GM13976 (cell line): ENCODE data around the gene GCSAM.

ENCODE experiments used
- DNase-seq: peaks from one replicate; pipeline ENCODE4 v3.0.0; 2012; ENCODE audit warnings: low spot score
- in situ Hi-C: fragments of 300-500 bp; cut with MboI; formaldehyde crosslinking; loops from one replicate; pipeline ENCODE4 v1.12.0; 2022; ENCODE audit warnings: low sequenced_read_pairs, mixed read lengths, inconsistent platforms; ENCODE audit not compliant: unreplicated experiment
- TF ChIP-seq, protein P1 (sequence below): IDR thresholded peaks from 2 replicates; pipeline ENCODE4 v1.5.1; 2012; ENCODE audit warnings: borderline replicate concordance, mild to moderate bottlenecking; ENCODE audit not compliant: insufficient read depth; ENCODE audit errors: extremely low read depth, missing control alignments, control extremely low read depth

Gene GCSAM, protein sequence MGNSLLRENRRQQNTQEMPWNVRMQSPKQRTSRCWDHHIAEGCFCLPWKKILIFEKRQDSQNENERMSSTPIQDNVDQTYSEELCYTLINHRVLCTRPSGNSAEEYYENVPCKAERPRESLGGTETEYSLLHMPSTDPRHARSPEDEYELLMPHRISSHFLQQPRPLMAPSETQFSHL

DNA sequence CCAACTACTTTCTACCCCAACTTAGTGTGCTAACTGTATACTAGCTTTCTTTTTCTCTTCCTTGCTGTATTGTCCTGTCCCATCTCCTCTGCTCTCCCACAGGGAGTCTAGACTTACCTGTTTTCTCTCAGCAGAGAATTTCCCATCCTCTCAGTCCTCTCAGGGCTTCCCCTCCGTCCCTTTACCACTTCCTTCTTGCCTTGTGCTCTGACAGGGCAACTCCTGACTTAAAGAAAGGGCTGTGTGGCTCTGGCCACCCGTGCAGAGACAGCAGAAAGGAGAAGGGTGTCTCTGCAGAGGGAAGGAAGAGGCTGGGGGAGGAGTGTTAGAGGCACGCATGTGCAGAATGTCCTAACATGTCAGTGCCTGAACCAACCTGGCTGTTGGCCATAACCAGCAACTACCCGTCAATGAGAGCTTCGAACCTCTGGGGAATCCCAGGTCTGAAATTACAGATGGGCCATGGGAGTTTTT is at the start of gene GCSAM:
Gene GCSAM (minus strand): TSS at position 274 of the 474 bp plus-strand sequence. CDS start 128 bp downstream, at position 146.
- DNase-seq = peak; percentile 55
- TF ChIP-seq, protein P1, sequence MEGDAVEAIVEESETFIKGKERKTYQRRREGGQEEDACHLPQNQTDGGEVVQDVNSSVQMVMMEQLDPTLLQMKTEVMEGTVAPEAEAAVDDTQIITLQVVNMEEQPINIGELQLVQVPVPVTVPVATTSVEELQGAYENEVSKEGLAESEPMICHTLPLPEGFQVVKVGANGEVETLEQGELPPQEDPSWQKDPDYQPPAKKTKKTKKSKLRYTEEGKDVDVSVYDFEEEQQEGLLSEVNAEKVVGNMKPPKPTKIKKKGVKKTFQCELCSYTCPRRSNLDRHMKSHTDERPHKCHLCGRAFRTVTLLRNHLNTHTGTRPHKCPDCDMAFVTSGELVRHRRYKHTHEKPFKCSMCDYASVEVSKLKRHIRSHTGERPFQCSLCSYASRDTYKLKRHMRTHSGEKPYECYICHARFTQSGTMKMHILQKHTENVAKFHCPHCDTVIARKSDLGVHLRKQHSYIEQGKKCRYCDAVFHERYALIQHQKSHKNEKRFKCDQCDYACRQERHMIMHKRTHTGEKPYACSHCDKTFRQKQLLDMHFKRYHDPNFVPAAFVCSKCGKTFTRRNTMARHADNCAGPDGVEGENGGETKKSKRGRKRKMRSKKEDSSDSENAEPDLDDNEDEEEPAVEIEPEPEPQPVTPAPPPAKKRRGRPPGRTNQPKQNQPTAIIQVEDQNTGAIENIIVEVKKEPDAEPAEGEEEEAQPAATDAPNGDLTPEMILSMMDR = no peak
- in situ Hi-C loops = loop anchor here (25.0 kb wide), 1 partner anchor 854 kb away; the partner anchor contains the start of genes CD200R1 and GTPBP8

DNA sequence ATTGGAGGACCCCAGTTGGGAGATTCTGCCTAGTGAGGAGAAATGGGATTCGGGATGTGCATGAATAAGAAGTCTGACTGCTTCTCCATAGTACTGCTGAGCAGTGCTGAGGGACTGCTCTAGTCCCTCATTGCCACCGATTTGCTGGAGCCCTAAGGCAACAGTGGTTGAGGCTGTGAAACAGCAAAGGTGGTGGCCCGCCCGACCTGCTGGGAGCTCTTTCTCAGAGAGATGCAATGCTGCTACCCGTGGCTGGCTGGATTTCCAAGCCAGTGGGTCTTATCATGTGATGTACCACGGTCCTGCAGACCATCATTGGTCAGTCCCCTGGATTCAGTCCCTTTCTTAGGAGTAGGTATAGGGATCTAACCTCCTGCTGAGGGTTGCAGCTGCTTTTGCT is 42.6 kb upstream of the GCSAM start:
- TF ChIP-seq, protein P1 = no peak
- in situ Hi-C loops = no loop called here
- DNase-seq = no peak

DNA sequence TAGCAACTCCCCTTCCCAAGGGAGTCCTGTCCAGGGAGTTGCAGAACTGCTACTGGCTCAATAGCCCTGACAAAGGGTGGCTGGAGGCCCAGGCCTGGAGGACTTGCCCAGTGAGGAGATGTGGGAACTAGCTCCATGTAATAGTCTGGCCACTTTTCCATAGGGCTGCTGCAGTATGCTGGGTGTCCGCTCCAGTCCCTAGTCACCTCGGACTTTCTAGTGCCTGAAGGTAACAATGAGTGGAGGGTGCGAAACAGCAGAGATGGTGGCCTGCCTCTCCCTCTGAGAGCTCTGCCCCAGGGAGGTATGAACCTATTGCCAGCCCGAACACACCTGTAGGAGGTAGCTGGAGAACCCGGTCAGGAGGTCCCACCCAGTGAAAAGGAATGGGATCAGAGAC is 42.0 kb upstream of the GCSAM start:
- in situ Hi-C loops = no loop called here
- TF ChIP-seq, protein P1 = no peak
- DNase-seq = no peak

DNA sequence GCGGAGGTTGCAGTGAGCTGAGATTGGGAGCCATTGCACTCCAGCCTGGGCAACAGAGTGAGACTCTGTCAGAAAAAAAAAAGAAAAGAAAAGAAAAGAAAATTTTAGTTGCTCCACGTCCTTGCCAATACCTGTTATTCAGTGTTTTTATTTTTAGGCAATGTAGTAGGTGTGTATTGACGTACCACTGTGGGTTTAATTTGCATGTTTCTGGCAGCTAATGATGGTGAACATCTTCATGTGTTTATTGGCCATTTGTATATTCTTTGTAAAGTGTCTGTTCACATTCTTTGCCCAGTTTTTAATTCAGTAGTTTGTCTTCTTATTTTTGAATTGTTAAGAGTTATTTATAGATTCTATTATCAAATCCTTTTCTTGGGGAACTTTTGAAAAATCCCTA is 38.1 kb upstream of the GCSAM start:
- TF ChIP-seq, protein P1 = no peak
- DNase-seq = no peak
- in situ Hi-C loops = no loop called here

DNA sequence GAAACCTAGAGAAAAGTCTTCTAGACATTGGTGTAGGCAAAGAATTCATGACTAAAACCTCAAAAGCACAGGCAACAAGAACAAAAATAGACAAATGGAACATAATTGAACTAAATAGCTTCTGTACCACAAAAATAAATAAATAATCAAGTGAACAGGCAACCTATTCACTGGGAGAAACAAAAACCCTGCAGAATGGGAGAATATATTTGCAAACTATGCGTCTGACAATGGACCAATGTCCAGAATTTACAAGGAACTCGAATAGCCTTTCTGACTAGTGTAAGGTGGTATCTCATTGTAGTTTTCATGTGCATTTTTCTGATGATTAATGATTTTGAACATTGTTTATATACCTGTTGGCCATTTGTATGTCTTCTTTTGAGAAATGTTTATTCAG is 37.0 kb upstream of the GCSAM start:
- TF ChIP-seq, protein P1 = no peak
- no peak for DNase-seq
- in situ Hi-C loops = no loop called here

DNA sequence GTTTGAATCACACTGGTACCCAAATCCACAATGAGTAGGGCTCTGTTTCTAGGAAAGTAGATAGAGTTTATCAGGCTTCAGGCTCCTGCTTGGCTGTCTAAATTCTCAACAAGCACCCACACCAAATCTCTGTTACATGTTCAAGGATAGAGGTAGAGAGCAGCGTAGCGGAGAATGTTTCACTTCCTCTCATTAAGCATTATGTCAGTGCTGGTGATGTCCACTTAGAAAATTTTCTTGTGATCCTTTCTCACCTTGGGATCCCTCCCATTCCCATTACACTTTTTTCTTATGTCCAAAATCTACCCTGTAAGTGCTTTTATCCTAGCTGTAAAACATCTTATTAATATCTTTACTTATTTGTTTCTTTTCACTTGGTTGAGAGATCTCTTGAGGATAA is 34.7 kb upstream of the GCSAM start:
- in situ Hi-C loops = no loop called here
- TF ChIP-seq, protein P1 = no peak
- DNase-seq = peak; percentile 60
